Smooth muscle cell of the coronary artery (primary cell): ENCODE measurements around the gene PCDHGB7. TPM values are rescaled to one million over a fixed set of nuclear protein-coding genes. Genes with fewer than 3 reads are reported as not detected.

ENCODE experiments used
- total RNA-seq: library from RNA; depleted of rRNA; stranded (reverse); fragments of >200 nt; gene quantifications from 2 replicates; pipeline ENCODE4 v1.2.3, GENCODE V29; 2014; ENCODE audit warnings: low replicate concordance

Gene PCDHGB7
- total RNA-seq: 6.7 and 7.3 TPM in 2 replicates

GRCh38 chr5:141417494-141418172 is at the start of gene PCDHGB7:
PCDHGB7 (plus strand) TSS chr5:141417677; CDS start chr5:141417860, 183 bp downstream.

GRCh38 chr5:141369994-141370848 is 47.3 kb upstream of the PCDHGB7 start, which contains the start of gene PCDHGB3:
PCDHGB3 (plus strand) TSS chr5:141370242; CDS start chr5:141370395, 153 bp downstream.

GRCh38 chr5:141373673-141374317 is 43.7 kb upstream of the PCDHGB7 start, which contains the start of gene PCDHGA6:
PCDHGA6 (plus strand) TSS chr5:141373891; CDS start chr5:141374084, 193 bp downstream.

GRCh38 chr5:141382469-141383294 is 34.8 kb upstream of the PCDHGB7 start, which contains the start of gene PCDHGA7:
PCDHGA7 (plus strand) TSS chr5:141382742; CDS start chr5:141382900, 158 bp downstream.

GRCh38 chr5:141387557-141388311 is 29.7 kb upstream of the PCDHGB7 start, which contains the start of gene PCDHGB4:
PCDHGB4 (plus strand) TSS chr5:141387698; CDS start chr5:141387885, 187 bp downstream.

GRCh38 chr5:141392429-141393198 is 24.9 kb upstream of the PCDHGB7 start, which contains the start of gene PCDHGA8:
PCDHGA8 (plus strand) TSS chr5:141392633; CDS start chr5:141392814, 181 bp downstream.

GRCh38 chr5:141397756-141398551 is 19.5 kb upstream of the PCDHGB7 start, which contains the start of gene PCDHGB5:
PCDHGB5 (plus strand) TSS chr5:141397947; CDS start chr5:141398128, 181 bp downstream.

GRCh38 chr5:141402553-141403243 is 14.8 kb upstream of the PCDHGB7 start, which contains the start of gene PCDHGA9:
PCDHGA9 (plus strand) TSS chr5:141402778; CDS start chr5:141402953, 175 bp downstream.

GRCh38 chr5:141407790-141408505 is 9.5 kb upstream of the PCDHGB7 start, which contains the start of gene PCDHGB6:
PCDHGB6 (plus strand) TSS chr5:141408021; CDS start chr5:141408203, 182 bp downstream.

GRCh38 chr5:141412854-141413539 is 4.5 kb upstream of the PCDHGB7 start, which contains the start of gene PCDHGA10:
PCDHGA10 (plus strand) TSS chr5:141412987; CDS start chr5:141413176, 189 bp downstream.

GRCh38 chr5:141420855-141421488 is 3.5 kb downstream of the PCDHGB7 start, which contains the start of gene PCDHGA11:
PCDHGA11 (plus strand) TSS chr5:141421051; CDS start chr5:141421228, 177 bp downstream.

GRCh38 chr5:141430332-141431113 is 13.0 kb downstream of the PCDHGB7 start, which contains the start of gene PCDHGA12:
PCDHGA12 (plus strand) TSS chr5:141430507; CDS start chr5:141430760, 253 bp downstream.

